Endothelial cell of umbilical vein (primary cell): ENCODE data around the gene KATNAL2. TPM values are rescaled to one million over a fixed set of nuclear protein-coding genes. Genes with fewer than 3 reads are reported as not detected.

ENCODE experiments used
- BruUV-seq: library from RNA; stranded (reverse); fragments of 400-500 nt; replicated peaks from 2 replicates; lab custom pipeline; 2021; lab: Mats Ljungman, UMichigan
- CTCF ChIA-PET: fragments of 300-600, 350-600 bp; sonication (Branson Sonifier 250); formaldehyde crosslinking; loops from one replicate; lab custom pipeline; 2021; ENCODE audit warnings: antibody characterized with exemption, inconsistent platforms; lab: Charles Lee
- POLR2A ChIA-PET: fragments of 300-600, 350-600 bp; sonication (Branson Sonifier 250); formaldehyde crosslinking; loops from one replicate; lab custom pipeline; 2021; ENCODE audit warnings: antibody characterized with exemption, inconsistent platforms; lab: Charles Lee
- DNase-seq: peaks from one replicate; pipeline ENCODE4 v3.0.0-alpha.2; 2011; ENCODE audit warnings: low read depth, low spot score
- FAIRE-seq: peaks from 2 replicates; lab custom pipeline; 2011; peaks lifted over from hg19 to GRCh38; lab: Jason Lieb, UNC
- H2AFZ ChIP-seq: 2 replicates; pipeline ENCODE4 v1.6.0; 2012; ENCODE audit warnings: low read depth, low read length, control low read depth, inconsistent platforms
- H3K27ac ChIP-seq: 2 replicates; pipeline ENCODE4 v1.5.1; 2011; ENCODE audit warnings: low read depth, mild to moderate bottlenecking, control low read depth, low read length, moderate library complexity; ENCODE audit not compliant: insufficient read depth
- H3K27me3 ChIP-seq, 2 experiments: 2 replicates each; pipeline versions ENCODE4 v1.6.0 to v1.6.1; 2011; ENCODE audit warnings: low read length in 2 of 2, mixed read lengths in 1 of 2; ENCODE audit not compliant: control insufficient read depth in 2 of 2, insufficient read depth in 2 of 2
- H3K36me3 ChIP-seq, 2 experiments: 2 replicates in 1 of 2; 3 replicates in 1 of 2; pipeline ENCODE4 v1.5.1; 2011; ENCODE audit warnings: low read length in 2 of 2, mild to moderate bottlenecking in 1 of 2, moderate library complexity in 1 of 2; ENCODE audit not compliant: control insufficient read depth in 2 of 2, insufficient read depth in 2 of 2; ENCODE audit errors: extremely low read depth in 1 of 2
- H3K4me1 ChIP-seq: 3 replicates; pipeline ENCODE4 v1.5.1; 2011; ENCODE audit warnings: mild to moderate bottlenecking, low read length; ENCODE audit not compliant: control insufficient read depth, insufficient read depth; ENCODE audit errors: extremely low read depth
- H3K4me2 ChIP-seq: 2 replicates; pipeline ENCODE4 v1.6.1; 2011; ENCODE audit warnings: low read length, control low read depth, mixed read lengths; ENCODE audit not compliant: insufficient read depth
- H3K4me3 ChIP-seq, 3 experiments: fragments of 200-600 bp in 1 of 3; sonication (generic), shearing (Covaris generic) in 1 of 3; replicated peaks in 1 of 3; 2 replicates each; pipeline ENCODE4 v1.5.1; 2011 to 2016; ENCODE audit warnings: control low read depth in 3 of 3, low read length in 3 of 3, mild to moderate bottlenecking in 2 of 3, inconsistent platforms in 1 of 3, low read depth in 1 of 3, moderate library complexity in 1 of 3; ENCODE audit not compliant: insufficient read depth in 1 of 3
- H3K79me2 ChIP-seq: 2 replicates; pipeline ENCODE4 v1.6.0; 2012; ENCODE audit warnings: low read length, inconsistent platforms; ENCODE audit not compliant: control insufficient read depth, insufficient read depth
- H3K9ac ChIP-seq: replicated peaks from 2 replicates; pipeline ENCODE3; 2011; ENCODE audit warnings: low read length, control low read depth; ENCODE audit not compliant: insufficient read depth; ENCODE audit errors: extremely low read depth
- H3K9me1 ChIP-seq: replicated peaks from 3 replicates; pipeline ENCODE4 v1.6.0; 2011; ENCODE audit warnings: mild to moderate bottlenecking, low read length; ENCODE audit not compliant: control insufficient read depth, insufficient read depth; ENCODE audit errors: extremely low read depth
- H3K9me3 ChIP-seq: replicated peaks from 2 replicates; pipeline ENCODE4 v1.5.1; 2012; ENCODE audit warnings: low read length, inconsistent platforms; ENCODE audit not compliant: control insufficient read depth, insufficient read depth
- H4K20me1 ChIP-seq: replicated peaks from 2 replicates; pipeline ENCODE3; 2011; ENCODE audit warnings: mild to moderate bottlenecking, low read length; ENCODE audit not compliant: control insufficient read depth, insufficient read depth; ENCODE audit errors: extremely low read depth
- EZH2 ChIP-seq: IDR thresholded peaks from 2 replicates; pipeline ENCODE4 v1.6.1; 2012; ENCODE audit warnings: borderline replicate concordance, low read depth, mild to moderate bottlenecking, moderate library complexity, low read length, inconsistent platforms; ENCODE audit not compliant: severe bottlenecking
- FOS ChIP-seq: IDR thresholded peaks from 2 replicates; pipeline ENCODE4 v1.6.1; 2011; ENCODE audit warnings: mild to moderate bottlenecking, low read length, moderate library complexity, borderline replicate concordance; ENCODE audit not compliant: insufficient read depth
- GATA2 ChIP-seq: IDR thresholded peaks from 2 replicates; pipeline ENCODE4 v1.7.0; 2011; ENCODE audit warnings: low read depth, mild to moderate bottlenecking, moderate library complexity, mixed read lengths, low read length; ENCODE audit not compliant: insufficient read length, insufficient read depth
- JUN ChIP-seq: IDR thresholded peaks from 2 replicates; pipeline ENCODE4 v1.6.1; 2011; ENCODE audit warnings: borderline replicate concordance, low read depth; ENCODE audit not compliant: insufficient read length, insufficient read depth
- MYC ChIP-seq: IDR thresholded peaks from one replicate; pipeline ENCODE4 v1.6.1; 2011; ENCODE audit warnings: mild to moderate bottlenecking, low read depth, low read length
- POLR2AphosphoS5 ChIP-seq: IDR thresholded peaks from 2 replicates; pipeline ENCODE4 v1.6.1; 2012; ENCODE audit warnings: low read depth, mild to moderate bottlenecking, control low read depth, low read length, moderate library complexity; ENCODE audit not compliant: insufficient read depth
- dilution Hi-C: fragments of 300-500 bp; cut with MboI; formaldehyde crosslinking; loops from one replicate; pipeline ENCODE4 v1.15.0; 2019; ENCODE audit warnings: low sequenced_read_pairs; ENCODE audit not compliant: extremely low pct_ligation_motif_present
- intact Hi-C: fragments of 100-400 bp; cut with micrococcal nuclease; formaldehyde crosslinking; loops from one replicate; pipeline ENCODE4 v1.10.0; 2022
- polyA plus RNA-seq, 4 experiments: library from polyadenylated mRNA; depleted of rRNA in 3 of 4; stranded (reverse) in 3 of 4; unstranded in 1 of 4; fragments of >200 nt; gene quantifications; 2 replicates each; pipeline versions ENCODE4 v1.2.1 to v1.2.3, GENCODE V29; 2011 to 2012; ENCODE audit warnings: missing spikeins in 1 of 4
- total RNA-seq: library from RNA; stranded (reverse); gene quantifications from 2 replicates; pipeline ENCODE4 v1.2.3, GENCODE V29; 2021
- TF ChIP-seq, protein P1 (sequence below), 2 donors: IDR thresholded peaks; 1 replicate in 1 of 2; 2 replicates in 1 of 2; pipeline ENCODE4 v1.5.1; 2011; ENCODE audit warnings: low read length in 2 of 2, mild to moderate bottlenecking in 2 of 2, moderate library complexity in 2 of 2, control low read depth in 1 of 2, inconsistent platforms in 1 of 2, low read depth in 1 of 2; ENCODE audit not compliant: insufficient read depth in 1 of 2; ENCODE audit errors: extremely low read depth in 1 of 2

The KATNAL2 gene
- total and polyA plus RNA-seq, 2 donors (not counting 3 experiments of a cell fraction or from before 2014, with no cell fraction given), result 0.51 to 1.3 TPM

DNA sequence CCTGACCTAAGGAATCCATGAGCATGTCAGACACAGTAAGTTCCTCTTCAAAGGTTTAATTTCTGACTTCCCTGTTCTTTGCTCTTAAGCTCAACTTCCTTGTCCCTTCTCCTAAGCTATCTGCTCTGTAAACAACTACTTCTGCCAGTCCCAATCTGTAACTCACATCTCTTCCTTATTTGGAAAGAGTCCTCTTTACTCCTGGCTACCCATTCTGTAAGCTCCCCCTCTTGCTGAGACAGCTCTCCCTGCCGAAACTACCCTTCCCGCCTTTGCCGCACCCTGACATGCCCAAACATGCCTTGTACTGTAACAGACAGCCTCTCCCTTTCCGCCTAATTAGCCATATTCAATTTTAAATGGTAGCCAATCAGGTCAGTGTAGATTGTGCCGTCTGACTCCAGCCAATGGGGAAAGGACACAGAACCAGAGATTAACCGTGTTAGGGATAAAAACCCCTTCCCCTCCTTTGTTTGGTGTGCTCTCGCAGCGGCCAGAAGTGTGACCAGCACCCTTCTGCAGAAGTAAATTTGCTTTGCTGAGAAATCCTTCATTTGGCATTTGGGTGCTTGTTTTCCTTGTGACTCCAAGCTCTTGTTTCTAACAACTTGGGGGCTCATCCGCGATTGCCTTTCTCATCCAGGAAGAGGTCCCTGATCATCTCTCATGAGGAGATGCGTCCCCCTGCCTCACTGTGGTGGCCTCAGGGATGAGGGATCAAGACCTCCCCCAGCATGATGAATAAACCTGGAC is 49.1 kb upstream of the KATNAL2 start:
- H3K9me1 ChIP-seq, result no peaks in the 10 kb centered on the region
- DNase-seq (no peak), FAIRE-seq (no peak)
- dilution Hi-C loops, result no loop called here
- POLR2A ChIA-PET, result no interaction called here
- H3K79me2 ChIP-seq, result peaks cover 7% of the 10 kb centered on the region
- no peaks in the 10 kb centered on the region for H3K36me3 ChIP-seq
- no peaks in the 10 kb centered on the region for H4K20me1 ChIP-seq
- peaks cover 3% of the 10 kb centered on the region for H3K4me1 ChIP-seq
- no peak for TF ChIP-seq GATA2
- TF ChIP-seq MYC, result no peak
- no peak for TF ChIP-seq FOS
- TF ChIP-seq, protein P1, sequence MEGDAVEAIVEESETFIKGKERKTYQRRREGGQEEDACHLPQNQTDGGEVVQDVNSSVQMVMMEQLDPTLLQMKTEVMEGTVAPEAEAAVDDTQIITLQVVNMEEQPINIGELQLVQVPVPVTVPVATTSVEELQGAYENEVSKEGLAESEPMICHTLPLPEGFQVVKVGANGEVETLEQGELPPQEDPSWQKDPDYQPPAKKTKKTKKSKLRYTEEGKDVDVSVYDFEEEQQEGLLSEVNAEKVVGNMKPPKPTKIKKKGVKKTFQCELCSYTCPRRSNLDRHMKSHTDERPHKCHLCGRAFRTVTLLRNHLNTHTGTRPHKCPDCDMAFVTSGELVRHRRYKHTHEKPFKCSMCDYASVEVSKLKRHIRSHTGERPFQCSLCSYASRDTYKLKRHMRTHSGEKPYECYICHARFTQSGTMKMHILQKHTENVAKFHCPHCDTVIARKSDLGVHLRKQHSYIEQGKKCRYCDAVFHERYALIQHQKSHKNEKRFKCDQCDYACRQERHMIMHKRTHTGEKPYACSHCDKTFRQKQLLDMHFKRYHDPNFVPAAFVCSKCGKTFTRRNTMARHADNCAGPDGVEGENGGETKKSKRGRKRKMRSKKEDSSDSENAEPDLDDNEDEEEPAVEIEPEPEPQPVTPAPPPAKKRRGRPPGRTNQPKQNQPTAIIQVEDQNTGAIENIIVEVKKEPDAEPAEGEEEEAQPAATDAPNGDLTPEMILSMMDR (IDR thresholded peaks at IDR 0.05; ENCODE audit: extremely low read depth in 1 of 2, insufficient read depth in 1 of 2, low read depth in 1 of 2, low read length in 2 of 2), result no peak
- no peak for TF ChIP-seq POLR2AphosphoS5
- no peak for TF ChIP-seq EZH2
- TF ChIP-seq JUN, result no peak
- H3K27me3 ChIP-seq, result no peaks in the 10 kb centered on the region
- no peak overlapping the region for H2AFZ ChIP-seq
- H3K4me3 ChIP-seq, result no peak overlapping the region
- no peak overlapping the region for H3K4me2 ChIP-seq
- no TSS peak for BruUV-seq
- H3K27ac ChIP-seq, result no peak overlapping the region
- CTCF ChIA-PET, result interaction anchor here (0.6 kb wide), 1 partner anchor 84 kb away, joined by 3 read pairs; no protein-coding TSS in a partner anchor
- intact Hi-C loops, result no loop called here
- H3K9me3 ChIP-seq, result no peaks in the 10 kb centered on the region
- no peak overlapping the region for H3K9ac ChIP-seq
